Heart left ventricle (tissue), 13 donors: ENCODE data around the gene PVR.
"Not testable (repeated sequence)": the region's sequence is repeated elsewhere in the genome, so short reads cannot be mapped to it uniquely, and the experiment has no call there.

Experiments
- POLR2A ChIP-seq, 2 donors: fragments of 450-650 bp; IDR thresholded peaks; one replicate each; pipeline ENCODE4 v1.6.1; 2017; ENCODE audit warnings: antibody characterized with exemption in 2 of 2, mild to moderate bottlenecking in 2 of 2, moderate library complexity in 2 of 2
- TF ChIP-seq, protein P1 (sequence below), 12 donors: fragments of 200-600 bp; sonication (generic) in 4 of 12; IDR thresholded peaks; one replicate each; pipeline versions ENCODE4 v1.5.0 to v1.8.0; 2018 to 2022; ENCODE audit warnings: antibody characterized with exemption in 12 of 12, mild to moderate bottlenecking in 5 of 12
- donor health status: ischemic (EF 13 %, LVEDD 7.1; RV severe dilation, severe dysfunction).
- donor health status: DM: no; HTN: yes; CAD: no.
- donor health status: DM: no; HTN: no; CAD: no.
- donor health status: ischemic (EF 25% LVEDD 6.9; RV normal size, moderate dysfunction).
- donor health status: ischemic (EF 25% LVEDD 5.7; RV mildly dilated, moderate dysfunction).
- donor health status: ischemic (EF 35%, LVEDD 5.7; RV mildly dilated, moderate dysfunction).
- donor health status: nonischemic (EF 11% LVEDD 7.7; RV severe dilation, severe dysfunction).
- donor health status: DM: yes; HTN: yes; CAD: no.
- donor health status: PGD.
- donor health status: ischemic (EF 29% LVEDD 5.4; RV normal size, mild dysfunction).
- donor health status: nonischemic (EF 23%, LVEDD 6.1; RV moderate dilation, normal function).

DNA sequence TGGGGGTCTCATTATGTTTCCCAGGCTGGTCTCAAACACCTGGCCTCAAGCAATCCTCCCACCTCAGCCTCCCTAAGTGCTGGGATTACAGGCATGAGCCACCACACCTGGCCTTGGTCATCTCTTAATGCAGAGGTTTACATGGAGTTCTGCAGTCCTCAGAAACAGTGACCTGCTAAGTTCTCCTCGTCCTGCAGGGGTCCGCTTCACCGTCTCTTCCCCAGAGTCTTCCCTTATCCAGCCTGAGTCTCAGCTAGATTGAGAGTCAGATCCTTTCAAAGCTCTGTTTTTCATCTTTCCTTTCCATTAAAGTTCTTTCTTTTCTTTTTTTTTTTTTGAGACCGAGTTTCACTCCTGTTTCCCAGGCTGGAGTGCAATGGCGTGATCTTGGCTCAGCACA is 33.2 kb upstream of the PVR start:
- TF ChIP-seq, protein P1, sequence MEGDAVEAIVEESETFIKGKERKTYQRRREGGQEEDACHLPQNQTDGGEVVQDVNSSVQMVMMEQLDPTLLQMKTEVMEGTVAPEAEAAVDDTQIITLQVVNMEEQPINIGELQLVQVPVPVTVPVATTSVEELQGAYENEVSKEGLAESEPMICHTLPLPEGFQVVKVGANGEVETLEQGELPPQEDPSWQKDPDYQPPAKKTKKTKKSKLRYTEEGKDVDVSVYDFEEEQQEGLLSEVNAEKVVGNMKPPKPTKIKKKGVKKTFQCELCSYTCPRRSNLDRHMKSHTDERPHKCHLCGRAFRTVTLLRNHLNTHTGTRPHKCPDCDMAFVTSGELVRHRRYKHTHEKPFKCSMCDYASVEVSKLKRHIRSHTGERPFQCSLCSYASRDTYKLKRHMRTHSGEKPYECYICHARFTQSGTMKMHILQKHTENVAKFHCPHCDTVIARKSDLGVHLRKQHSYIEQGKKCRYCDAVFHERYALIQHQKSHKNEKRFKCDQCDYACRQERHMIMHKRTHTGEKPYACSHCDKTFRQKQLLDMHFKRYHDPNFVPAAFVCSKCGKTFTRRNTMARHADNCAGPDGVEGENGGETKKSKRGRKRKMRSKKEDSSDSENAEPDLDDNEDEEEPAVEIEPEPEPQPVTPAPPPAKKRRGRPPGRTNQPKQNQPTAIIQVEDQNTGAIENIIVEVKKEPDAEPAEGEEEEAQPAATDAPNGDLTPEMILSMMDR (IDR thresholded peaks at IDR 0.05), result peak in 7 of 12 donors; percentile 7 to 42 (median 35)
- not testable (repeated sequence) for TF ChIP-seq POLR2A (IDR thresholded peaks at IDR 0.05)
